KG1 (cell line): ENCODE data around the gene PTPRK.

Source experiments
- DNase-seq: peaks from one replicate; lab custom pipeline; 2025; lab: John Stamatoyannopoulos, UW

PTPRK gene

GRCh38 chr6:128186729-128187128, 333.7 kb downstream of the PTPRK start:
- no peak for DNase-seq

- no peak for DNase-seq
Observed at GRCh38 chr6:128179876-128180438, 340.4 kb downstream of the PTPRK start.

DNA sequence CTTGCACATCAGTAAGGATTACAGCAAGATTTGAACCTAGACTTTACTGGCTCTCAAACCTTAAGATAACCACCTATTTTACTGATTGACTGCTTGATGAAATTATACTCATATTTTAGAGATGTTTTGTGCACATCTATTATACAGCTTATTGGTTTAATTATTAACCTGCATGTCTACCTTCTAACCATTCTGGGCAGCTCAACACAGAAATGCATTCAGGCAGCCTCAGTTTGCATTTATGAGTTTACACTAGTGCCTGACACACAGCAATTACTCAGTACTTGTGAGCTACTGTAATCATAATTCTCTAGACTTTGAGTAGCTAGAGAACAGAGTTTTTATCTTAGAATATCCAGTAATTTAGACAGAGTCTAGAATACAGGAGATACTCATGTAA, 345.7 kb downstream of the PTPRK start:
- DNase-seq = no peak

DNA sequence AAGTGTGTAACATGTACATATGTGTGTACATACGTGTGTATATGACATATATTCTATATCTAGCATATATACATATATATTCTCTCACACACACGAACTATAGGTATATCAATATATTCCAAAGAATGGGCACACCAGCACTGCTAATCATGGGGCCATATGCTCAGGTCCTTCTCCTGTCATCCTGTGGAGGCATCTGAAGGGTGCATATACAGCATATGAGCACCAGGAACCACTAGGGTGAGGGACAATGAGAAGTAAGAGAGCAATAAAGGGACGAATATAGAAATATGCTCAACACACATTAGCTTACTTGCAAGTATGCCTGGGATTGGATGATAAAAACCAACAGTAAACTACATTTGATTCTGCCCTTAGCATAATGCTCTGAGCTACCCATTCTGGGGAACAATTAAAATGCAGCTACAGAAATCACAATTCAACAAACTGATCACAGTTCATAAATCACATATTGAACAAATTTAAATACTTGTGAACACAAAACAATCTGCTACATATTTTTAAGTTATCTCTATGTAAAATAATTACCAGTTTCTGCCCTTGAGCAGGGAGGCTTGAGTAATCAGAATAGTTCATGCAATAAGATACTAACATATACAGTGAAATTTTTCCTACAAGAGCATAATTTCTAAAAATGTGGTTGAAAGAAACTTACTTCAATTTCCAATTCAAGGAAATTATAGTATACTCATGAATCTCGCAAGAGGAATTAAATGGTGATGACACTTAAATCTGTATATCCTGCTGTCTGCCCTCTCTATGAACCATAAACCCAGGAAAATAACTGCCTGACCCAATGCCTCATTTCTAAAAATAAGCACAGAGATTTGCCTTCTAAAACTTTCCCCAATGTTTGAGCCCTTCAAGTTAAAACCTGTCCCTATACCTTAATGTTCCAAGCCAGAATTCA, 347.4 kb downstream of the PTPRK start:
- no peak for DNase-seq

GRCh38 chr6:128172081-128172480, 348.3 kb downstream of the PTPRK start:
- no peak for DNase-seq

GRCh38 chr6:128171182-128171581, 349.2 kb downstream of the PTPRK start:
- DNase-seq = no peak

DNA sequence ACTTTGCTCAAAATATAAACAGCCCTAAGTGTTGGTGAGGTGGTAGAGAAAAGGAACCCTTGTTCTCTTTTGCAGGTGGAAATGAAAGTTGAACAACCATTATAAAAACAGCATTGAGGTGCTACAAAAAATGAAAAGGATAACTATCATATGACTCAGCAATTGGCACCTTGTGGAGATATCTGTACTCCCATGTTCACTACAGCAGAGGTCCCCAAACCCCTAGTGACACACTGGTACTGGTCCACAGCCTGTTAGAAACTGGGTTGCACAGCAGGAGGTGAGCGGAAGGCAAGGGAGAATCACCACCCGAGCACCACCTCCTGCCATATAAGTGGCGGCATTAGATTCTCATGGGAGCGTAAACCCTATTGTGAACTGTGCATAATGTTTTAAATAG, 352.2 kb downstream of the PTPRK start:
- DNase-seq = no peak

- no peak for DNase-seq
Observed at GRCh38 chr6:128167552-128167951, 352.8 kb downstream of the PTPRK start.

DNA sequence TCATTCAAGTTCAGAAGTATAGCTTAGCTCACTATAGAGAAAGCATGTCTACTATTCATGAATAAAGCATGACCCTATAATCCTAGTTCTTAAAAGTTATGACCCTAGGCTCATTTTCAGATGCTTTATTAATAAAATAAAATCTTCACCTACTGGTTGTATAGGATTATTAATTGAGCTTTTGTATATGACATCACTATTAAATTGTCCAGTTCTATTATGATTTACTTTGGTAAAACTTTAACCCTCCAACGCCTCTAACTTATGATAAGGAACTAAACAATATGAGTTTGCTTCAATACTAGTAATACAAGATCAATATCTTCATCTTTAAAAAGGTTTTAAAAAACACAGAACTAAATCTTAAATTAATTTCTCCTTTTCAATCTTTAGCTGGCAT, 356.1 kb downstream of the PTPRK start:
- no peak for DNase-seq

DNA sequence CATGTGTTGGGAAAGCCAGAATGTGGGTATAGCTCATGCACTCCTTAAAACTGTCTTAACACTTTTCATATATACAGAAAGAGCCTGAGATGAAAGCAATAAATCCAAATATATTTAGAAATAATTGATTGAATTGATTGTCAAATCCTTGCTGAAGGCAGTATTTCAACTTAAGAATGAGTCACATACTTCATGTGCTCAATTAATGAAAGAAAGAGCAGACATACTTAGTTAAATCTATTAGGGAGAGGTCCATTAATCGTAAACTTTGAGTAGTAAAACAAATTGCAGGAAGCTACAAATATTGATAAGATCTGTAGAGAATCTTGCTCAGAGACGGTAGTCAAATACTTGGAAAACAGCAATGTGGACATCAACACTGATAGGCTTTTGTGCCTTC, 358.0 kb downstream of the PTPRK start:
- DNase-seq = no peak

DNA sequence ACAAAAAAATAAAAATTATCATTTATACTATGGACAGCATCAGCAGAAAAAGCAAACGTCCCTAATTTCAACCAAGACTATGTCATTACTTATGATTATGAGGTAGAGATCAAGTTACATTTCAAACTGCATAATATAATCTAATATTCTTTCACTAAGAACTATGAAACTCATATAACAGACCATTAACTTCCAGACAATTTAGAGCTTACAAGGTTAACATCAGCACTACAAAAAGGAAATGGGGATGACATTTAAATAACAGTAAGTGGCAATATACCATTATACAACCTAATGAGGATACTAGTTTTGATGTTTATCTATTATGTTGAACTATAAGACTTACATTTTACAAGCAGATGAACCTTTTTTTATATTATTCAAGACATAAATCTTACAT, 358.6 kb downstream of the PTPRK start:
- no peak for DNase-seq

GRCh38 chr6:128161263-128161662, 359.1 kb downstream of the PTPRK start:
- DNase-seq = no peak

DNA sequence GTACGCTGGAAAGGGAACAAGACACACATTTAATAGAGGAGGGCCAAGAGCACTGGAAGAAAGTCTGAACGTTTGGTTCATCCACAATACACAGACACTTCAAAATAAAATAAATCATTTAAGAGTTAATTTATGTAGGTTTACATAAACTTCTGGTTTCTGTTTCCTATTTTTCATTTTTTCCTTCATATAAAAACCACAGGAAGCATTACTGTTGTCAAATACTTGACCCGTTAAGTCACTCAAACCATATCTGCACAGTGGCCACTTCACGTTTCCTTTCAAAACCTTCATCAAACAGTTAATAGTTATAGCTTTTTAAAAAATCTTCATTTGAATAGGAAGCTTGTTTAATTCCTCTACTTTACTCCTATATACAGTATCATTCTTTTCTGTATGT, 361.9 kb downstream of the PTPRK start:
- no peak for DNase-seq

DNA sequence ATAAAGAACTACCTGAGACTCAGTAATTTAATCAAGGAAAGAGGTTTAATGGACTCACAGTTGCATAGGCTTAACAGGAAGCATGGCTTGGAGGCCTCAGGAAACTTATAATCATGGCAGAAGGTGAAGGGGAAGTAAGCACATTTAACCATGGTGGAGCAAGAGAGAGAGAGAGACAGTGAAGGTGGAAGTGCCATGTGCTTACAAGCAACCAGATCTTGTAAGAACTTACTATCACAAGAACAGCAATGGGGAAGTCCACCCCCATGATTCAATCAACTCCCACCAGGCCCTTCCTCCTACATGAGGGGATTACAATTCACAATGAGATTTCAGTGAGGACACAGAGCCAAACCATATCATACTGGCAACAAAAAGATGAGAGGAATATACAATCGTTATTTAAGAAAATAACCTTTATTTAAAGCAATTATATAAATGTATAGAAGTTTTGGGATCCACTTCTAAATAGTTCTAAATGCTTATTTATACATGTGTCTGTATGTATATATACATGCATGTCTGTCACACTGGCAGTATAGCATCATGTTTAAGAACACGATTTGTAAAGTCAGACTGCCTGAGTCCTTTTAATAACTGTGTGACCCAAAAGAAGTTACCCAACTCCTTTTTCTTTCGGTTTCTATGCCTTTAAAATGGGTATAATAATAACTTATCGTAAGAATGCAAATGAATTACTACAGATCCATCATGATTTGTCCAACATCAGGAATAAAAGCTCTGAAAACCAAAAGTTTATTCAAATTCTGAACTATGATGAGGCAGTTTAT, 363.9 kb downstream of the PTPRK start:
- no peak for DNase-seq

- no peak for DNase-seq
Observed at GRCh38 chr6:128155826-128156225, 364.6 kb downstream of the PTPRK start.

- no peak for DNase-seq
Observed at GRCh38 chr6:128152551-128152950, 367.8 kb downstream of the PTPRK start.

GRCh38 chr6:128150376-128150775, 370.0 kb downstream of the PTPRK start:
- DNase-seq = no peak

- no peak for DNase-seq
Observed at GRCh38 chr6:128149796-128150195, 370.6 kb downstream of the PTPRK start.

DNA sequence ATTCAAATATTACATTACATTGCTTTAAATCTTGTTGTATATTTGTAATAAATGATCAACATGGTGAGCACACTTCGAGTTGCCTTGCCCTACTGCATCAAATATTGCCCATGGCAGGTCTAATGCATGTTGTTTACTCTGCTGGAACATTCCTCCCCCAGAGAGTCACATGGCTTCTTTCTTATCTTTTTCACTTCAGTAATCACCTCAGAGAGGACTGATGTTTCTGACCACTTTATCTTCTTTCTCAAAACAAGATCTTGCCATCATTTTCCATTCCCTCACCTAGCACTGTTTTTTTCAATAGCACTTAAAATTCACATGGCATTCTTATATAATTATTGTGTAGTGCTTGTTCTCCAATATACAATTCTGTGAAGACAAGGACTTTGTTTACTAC, 376.1 kb downstream of the PTPRK start:
- no peak for DNase-seq

DNA sequence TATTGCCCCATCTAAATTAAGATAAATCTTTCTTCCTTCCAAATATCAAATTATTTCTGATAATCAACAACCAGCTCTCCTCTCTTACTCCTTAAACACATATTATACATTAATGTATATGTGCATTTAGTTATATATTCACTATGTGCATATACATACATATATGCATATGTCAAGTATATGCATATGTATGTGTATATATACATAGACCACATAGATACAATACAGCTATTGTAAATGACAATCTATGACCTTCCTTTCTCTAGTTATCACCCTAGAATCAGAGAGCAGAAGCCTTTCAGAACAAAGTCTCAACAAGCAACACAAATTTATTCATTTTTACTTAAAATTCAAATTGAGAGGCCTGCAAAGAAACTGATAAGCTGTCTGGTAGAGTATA, 378.5 kb downstream of the PTPRK start:
- no peak for DNase-seq

DNA sequence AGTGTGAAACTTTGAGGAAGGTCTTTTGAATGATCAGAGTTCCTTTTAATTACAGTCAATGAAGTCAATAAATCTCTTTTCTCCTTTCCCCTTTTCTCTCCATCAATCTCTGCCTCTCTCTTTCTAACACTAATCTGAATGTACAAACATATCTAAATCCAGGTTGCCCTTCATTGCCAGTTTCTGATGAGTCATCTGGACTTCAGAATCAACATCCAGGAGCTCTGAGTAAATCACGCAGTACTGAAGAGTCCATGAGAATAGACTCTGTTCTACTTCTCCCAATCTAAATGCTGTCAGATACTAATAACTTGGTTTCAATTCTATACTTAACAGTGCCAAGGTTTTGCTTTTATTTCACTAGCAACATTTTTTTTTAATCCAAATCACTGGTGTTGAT, 380.9 kb downstream of the PTPRK start:
- DNase-seq = no peak

DNA sequence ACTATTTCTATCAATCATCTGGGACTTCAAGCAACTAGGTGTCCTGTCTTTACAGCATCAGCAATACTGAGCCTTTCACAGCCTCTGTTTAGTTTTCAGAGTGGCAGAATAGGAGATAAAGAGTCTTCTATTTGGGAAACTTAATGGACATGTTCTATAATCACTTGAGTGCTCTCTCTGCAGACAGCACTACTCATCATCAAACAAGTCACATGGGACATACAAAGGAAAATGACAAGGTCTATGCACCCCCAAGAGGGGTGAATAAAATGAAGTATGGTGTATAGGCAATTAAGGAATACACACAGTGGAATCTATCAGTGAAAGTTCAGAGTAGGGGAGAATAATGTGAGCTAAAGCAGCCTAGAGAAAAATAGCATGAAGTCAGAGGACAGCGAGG, 381.7 kb downstream of the PTPRK start:
- DNase-seq = no peak

DNA sequence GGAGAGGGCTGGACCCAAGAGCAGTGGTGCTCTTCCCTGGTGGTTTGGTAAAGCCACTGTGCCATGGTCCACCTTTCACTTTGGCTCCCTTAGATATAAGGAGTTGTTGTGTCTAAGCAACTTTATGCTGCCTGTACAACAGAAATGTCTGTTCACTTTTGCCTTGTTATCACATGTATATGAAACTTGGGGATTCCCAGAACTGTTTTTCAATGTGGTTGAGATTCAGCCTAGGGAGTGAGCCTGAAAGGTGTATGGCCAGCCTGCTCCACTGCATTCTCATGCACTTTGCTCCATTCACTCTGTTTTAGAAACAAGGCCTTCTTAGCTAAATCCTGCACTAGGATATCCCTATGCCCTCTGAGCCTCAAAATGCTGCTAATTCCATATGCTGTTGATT, 385.1 kb downstream of the PTPRK start:
- DNase-seq = no peak
